B cell (primary cell): ENCODE data around the gene ZNF281. TPM values are rescaled to one million over a fixed set of nuclear protein-coding genes. Genes with fewer than 3 reads are reported as not detected.

Experiments
- ATAC-seq: fragments of 200-7000 bp; cut with Tn5 transposase; one replicate; pipeline ENCODE4 v1.10.0; 2021; ENCODE audit warnings: low read depth, mild to moderate bottlenecking, moderate number of reproducible peaks, moderate library complexity
- CTCF ChIA-PET: fragments of 350-600 bp; sonication (Branson Sonifier 250); formaldehyde crosslinking; loops from one replicate; lab custom pipeline; 2021; ENCODE audit warnings: antibody characterized with exemption, inconsistent platforms; lab: Charles Lee
- POLR2A ChIA-PET: fragments of 350-600 bp; sonication (Branson Sonifier 250); formaldehyde crosslinking; loops from one replicate; lab custom pipeline; 2021; ENCODE audit warnings: antibody characterized with exemption; lab: Charles Lee
- DNase-seq: peaks from one replicate; pipeline ENCODE4 v3.0.0; 2013
- H2AFZ ChIP-seq: 2 replicates; pipeline ENCODE4 v1.6.1; 2012; ENCODE audit warnings: mild to moderate bottlenecking, low read depth, low read length; ENCODE audit not compliant: insufficient read depth, poor library complexity, severe bottlenecking
- H3K27ac ChIP-seq, 2 donors: 1 replicate in 1 of 2; 2 replicates in 1 of 2; pipeline ENCODE4 v1.5.1; 2012 to 2013; ENCODE audit warnings: low read length in 2 of 2, mild to moderate bottlenecking in 2 of 2, moderate library complexity in 1 of 2
- H3K27me3 ChIP-seq, 4 experiments: fragments of 200-600 bp in 1 of 4; sonication (generic) in 1 of 4; replicated peaks in 1 of 4; 1 replicate in 2 of 4; 2 replicates in 2 of 4; pipeline versions ENCODE4 v1.6.1 to v1.7.0; 2013 to 2016; ENCODE audit warnings: low read length in 3 of 4, mild to moderate bottlenecking in 2 of 4, mixed read lengths in 1 of 4, moderate library complexity in 1 of 4; ENCODE audit not compliant: insufficient read depth in 4 of 4, control insufficient read depth in 3 of 4; ENCODE audit errors: control extremely low read depth in 1 of 4
- H3K36me3 ChIP-seq, 2 experiments: replicated peaks in 1 of 2; 1 replicate in 1 of 2; 2 replicates in 1 of 2; pipeline versions ENCODE4 v1.6.1 to v1.7.1; 2013; ENCODE audit warnings: low read length in 1 of 2; ENCODE audit not compliant: insufficient read depth in 2 of 2, control insufficient read depth in 1 of 2; ENCODE audit errors: control extremely low read depth in 1 of 2, extremely low read depth in 1 of 2
- H3K4me1 ChIP-seq, 2 donors: fragments of 200-600 bp in 1 of 2; sonication (generic) in 1 of 2; 1 replicate in 1 of 2; 2 replicates in 1 of 2; pipeline versions ENCODE4 v1.5.1 to v1.6.1; 2013 to 2017; ENCODE audit warnings: low read length in 2 of 2; ENCODE audit not compliant: control insufficient read depth in 2 of 2, insufficient read depth in 2 of 2
- H3K4me2 ChIP-seq: replicated peaks from 2 replicates; pipeline ENCODE3; 2012; ENCODE audit warnings: mild to moderate bottlenecking, low read depth, low read length; ENCODE audit not compliant: poor library complexity, severe bottlenecking
- H3K4me3 ChIP-seq, 5 experiments: fragments of 200-600 bp in 1 of 5; sonication (generic) in 1 of 5; 1 replicate in 3 of 5; 2 replicates in 2 of 5; pipeline versions ENCODE4 v1.5.1 to v1.7.0; 2011 to 2016; ENCODE audit warnings: low read length in 4 of 5, mild to moderate bottlenecking in 4 of 5, low read depth in 2 of 5, control low read depth in 1 of 5, moderate library complexity in 1 of 5; ENCODE audit not compliant: insufficient read depth in 1 of 5; ENCODE audit errors: control extremely low read depth in 1 of 5, extremely low read depth in 1 of 5
- H3K79me2 ChIP-seq: fragments of 200-600 bp; sonication (generic); one replicate; pipeline ENCODE4 v1.6.0; 2016; ENCODE audit warnings: low read length; ENCODE audit not compliant: control insufficient read depth, insufficient read depth
- H3K9ac ChIP-seq: fragments of 200-600 bp; sonication (generic); 2 replicates; pipeline ENCODE4 v1.6.1; 2017; ENCODE audit warnings: mild to moderate bottlenecking, low read length, moderate library complexity
- H3K9me3 ChIP-seq, 3 donors: one replicate each; pipeline versions ENCODE4 v1.6.1 to v1.7.1; 2013; ENCODE audit warnings: low read length in 2 of 3; ENCODE audit not compliant: control insufficient read depth in 2 of 3, insufficient read depth in 1 of 3; ENCODE audit errors: control extremely low read depth in 1 of 3
- H4K20me1 ChIP-seq: 2 replicates; pipeline ENCODE4 v1.6.0; 2012; ENCODE audit warnings: mild to moderate bottlenecking, low read length; ENCODE audit not compliant: insufficient read depth, control insufficient read depth, poor library complexity, severe bottlenecking
- H3K27ac Mint-ChIP-seq: one replicate; pipeline ENCODE4 v1.8.0; 2021; ENCODE audit warnings: mixed read lengths
- H3K27me3 Mint-ChIP-seq: one replicate; pipeline ENCODE4 v1.8.0; 2021; ENCODE audit warnings: mixed read lengths
- H3K4me1 Mint-ChIP-seq: one replicate; pipeline ENCODE4 v1.8.0; 2021; ENCODE audit warnings: mixed read lengths
- H3K4me3 Mint-ChIP-seq: one replicate; pipeline ENCODE4 v1.8.0; 2021; ENCODE audit warnings: mixed read lengths
- H3K9me3 Mint-ChIP-seq: one replicate; pipeline ENCODE4 v1.8.0; 2022; ENCODE audit warnings: mixed read lengths; ENCODE audit not compliant: insufficient read depth
- EZH2 ChIP-seq: IDR thresholded peaks from 2 replicates; pipeline ENCODE4 v1.6.1; 2012; ENCODE audit warnings: borderline replicate concordance, low read depth, mild to moderate bottlenecking, moderate library complexity, low read length; ENCODE audit not compliant: insufficient read depth, poor library complexity, severe bottlenecking
- WGBS: methylation state at CpG from one replicate; pipeline ENCODE4 v1.1.5; 2013; ENCODE audit warnings: missing lambda C conversion rate; ENCODE audit not compliant: insufficient coverage; 5-methylcytosine and 5-hydroxymethylcytosine counted together
- intact Hi-C: fragments of 100-400 bp; cut with micrococcal nuclease; formaldehyde crosslinking; loops from one replicate; pipeline ENCODE4 v1.10.0; 2022
- polyA plus RNA-seq: library from polyadenylated mRNA; depleted of rRNA; stranded (reverse); fragments of >200 nt; gene quantifications from 2 replicates; pipeline ENCODE4 v1.2.3, GENCODE V29; 2012
- total RNA-seq, 2 donors: library from RNA; stranded (reverse); fragments of 120-200 nt in 1 of 2; gene quantifications; 1 replicate in 1 of 2; 2 replicates in 1 of 2; pipeline versions ENCODE4 v1.2.3 to v1.2.4, GENCODE V29; 2013 to 2022
- TF ChIP-seq, protein P1 (sequence below): fragments of 200-600 bp; IDR thresholded peaks from one replicate; pipeline ENCODE4 v1.8.0; 2022; ENCODE audit warnings: antibody characterized with exemption, mild to moderate bottlenecking

ZNF281 gene
- total and polyA plus RNA-seq, 2 donors (not counting 1 experiment from before 2014, with no cell fraction given) = 3.8 to 23.5 TPM

DNA sequence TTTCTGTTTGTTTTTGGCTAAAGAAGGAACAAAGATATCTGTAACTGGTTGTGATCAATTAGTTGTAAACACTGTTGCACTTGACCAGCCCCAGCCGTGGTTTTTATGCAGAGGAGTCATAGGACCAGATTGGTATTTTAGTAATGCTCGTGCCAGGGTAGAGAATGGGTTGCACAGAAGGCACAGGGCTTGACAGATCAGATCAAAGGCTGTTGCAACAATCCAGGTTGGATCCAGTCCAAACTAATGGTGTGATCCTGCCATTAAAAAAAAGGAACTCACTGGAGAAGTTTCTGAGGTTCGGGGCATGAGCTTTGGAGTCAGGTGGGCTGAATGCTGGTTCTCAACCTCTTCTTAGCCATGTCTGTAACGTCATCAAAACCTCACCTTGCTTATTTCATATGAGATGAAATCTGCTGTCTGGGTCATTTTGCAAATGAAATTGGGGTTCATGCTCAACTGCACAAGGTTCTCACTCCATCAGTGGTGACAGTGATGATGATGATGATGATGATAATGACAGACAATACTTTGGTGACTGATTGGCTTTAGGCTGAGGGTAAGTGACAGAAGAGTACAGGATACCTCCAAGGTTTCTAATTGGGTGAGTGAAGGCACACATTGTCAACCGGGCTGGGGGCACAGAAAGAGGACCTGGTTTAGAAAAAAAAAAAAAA lies 43.1 kb downstream of the ZNF281 start:
- TF ChIP-seq, protein P1, sequence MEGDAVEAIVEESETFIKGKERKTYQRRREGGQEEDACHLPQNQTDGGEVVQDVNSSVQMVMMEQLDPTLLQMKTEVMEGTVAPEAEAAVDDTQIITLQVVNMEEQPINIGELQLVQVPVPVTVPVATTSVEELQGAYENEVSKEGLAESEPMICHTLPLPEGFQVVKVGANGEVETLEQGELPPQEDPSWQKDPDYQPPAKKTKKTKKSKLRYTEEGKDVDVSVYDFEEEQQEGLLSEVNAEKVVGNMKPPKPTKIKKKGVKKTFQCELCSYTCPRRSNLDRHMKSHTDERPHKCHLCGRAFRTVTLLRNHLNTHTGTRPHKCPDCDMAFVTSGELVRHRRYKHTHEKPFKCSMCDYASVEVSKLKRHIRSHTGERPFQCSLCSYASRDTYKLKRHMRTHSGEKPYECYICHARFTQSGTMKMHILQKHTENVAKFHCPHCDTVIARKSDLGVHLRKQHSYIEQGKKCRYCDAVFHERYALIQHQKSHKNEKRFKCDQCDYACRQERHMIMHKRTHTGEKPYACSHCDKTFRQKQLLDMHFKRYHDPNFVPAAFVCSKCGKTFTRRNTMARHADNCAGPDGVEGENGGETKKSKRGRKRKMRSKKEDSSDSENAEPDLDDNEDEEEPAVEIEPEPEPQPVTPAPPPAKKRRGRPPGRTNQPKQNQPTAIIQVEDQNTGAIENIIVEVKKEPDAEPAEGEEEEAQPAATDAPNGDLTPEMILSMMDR = no peak
- TF ChIP-seq EZH2 = no peak
- Histone ChIP-seq H3K27ac (no peak overlapping the region), H3K4me1 (peaks cover 8 to 9% of the 10 kb centered on the region in 2 donors), H4K20me1 (no peaks in the 10 kb centered on the region), H3K9me3 (no peaks in the 10 kb centered on the region), H3K36me3 (no peaks in the 10 kb centered on the region), H3K4me2 (no peak overlapping the region), H2AFZ (no peak overlapping the region), H3K4me3 (no peak overlapping the region), H3K27me3 (no peaks in the 10 kb centered on the region), H3K9ac (no peak overlapping the region), H3K79me2 (no peaks in the 10 kb centered on the region)
- WGBS = 82% methylated on average over 3 of the region's 5 CpGs
- no peak overlapping the region for H3K4me3 Mint-ChIP-seq
- POLR2A ChIA-PET = no interaction called here
- H3K4me1 Mint-ChIP-seq = peaks cover 10% of the 10 kb centered on the region
- H3K27me3 Mint-ChIP-seq = no peaks in the 10 kb centered on the region
- no peaks in the 10 kb centered on the region for H3K9me3 Mint-ChIP-seq
- H3K27ac Mint-ChIP-seq = no peak overlapping the region
- intact Hi-C loops = no loop called here
- DNase-seq (no peak), ATAC-seq (no peak)
- CTCF ChIA-PET = interaction anchor here (0.7 kb wide), 1 partner anchor 34 kb away, joined by 6 read pairs; no protein-coding TSS in a partner anchor

DNA sequence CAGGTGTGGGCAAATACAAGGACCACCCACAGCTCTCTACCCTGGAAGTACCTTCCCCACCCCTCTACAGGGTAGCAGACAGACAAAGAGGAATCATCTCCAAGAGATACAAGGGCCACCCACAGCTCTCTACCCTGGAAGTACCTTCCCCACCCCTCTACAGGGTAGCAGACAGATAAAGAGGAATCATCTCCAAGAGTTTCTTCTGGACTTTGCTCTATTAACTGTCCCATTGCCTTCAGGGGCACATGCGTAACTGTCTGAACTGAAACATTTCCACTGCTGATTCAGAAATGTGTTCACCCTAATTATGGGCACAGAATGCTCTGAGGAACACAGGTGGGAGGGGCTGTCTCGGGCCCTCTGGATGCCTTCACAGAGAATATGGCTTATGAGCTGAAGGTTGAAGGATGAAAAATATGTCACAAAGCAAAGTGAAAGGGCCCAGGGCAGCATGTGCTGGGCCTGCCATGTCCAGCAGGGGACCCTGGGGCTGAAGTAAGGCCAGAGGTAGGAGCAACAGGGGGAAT lies 43.9 kb downstream of the ZNF281 start:
- WGBS = 83% methylated on average over 1 of the region's 2 CpGs
- Histone ChIP-seq H2AFZ (no peak overlapping the region), H3K27ac (no peak overlapping the region), H3K4me3 (no peak overlapping the region), H3K79me2 (no peaks in the 10 kb centered on the region), H3K4me2 (no peak overlapping the region), H3K9ac (no peak overlapping the region), H3K27me3 (no peaks in the 10 kb centered on the region), H4K20me1 (no peaks in the 10 kb centered on the region), H3K4me1 (peaks cover 8 to 9% of the 10 kb centered on the region in 2 donors), H3K36me3 (no peaks in the 10 kb centered on the region), H3K9me3 (no peaks in the 10 kb centered on the region)
- TF ChIP-seq EZH2 = no peak
- TF ChIP-seq, protein P1 = no peak
- intact Hi-C loops = no loop called here
- Mint-ChIP-seq H3K27me3 (no peaks in the 10 kb centered on the region), H3K4me1 (peaks cover 10% of the 10 kb centered on the region), H3K4me3 (no peak overlapping the region), H3K9me3 (no peaks in the 10 kb centered on the region), H3K27ac (no peak overlapping the region)
- DNase-seq = no peak
- CTCF ChIA-PET = no interaction called here
- ATAC-seq = no peak
- POLR2A ChIA-PET = no interaction called here
